GM10248 (cell line): ENCODE measurements around the gene GMDS.

Experiments used
- CTCF ChIA-PET: fragments of 300-600 bp; sonication (Branson Sonifier 250); formaldehyde crosslinking; extraction: SDS; loops from one replicate; lab custom pipeline; 2021; ENCODE audit warnings: antibody characterized with exemption; lab: Yijun Ruan, JAX
- POLR2A ChIA-PET: fragments of 350-650 bp; sonication (Branson Sonifier 250); formaldehyde crosslinking; extraction: SDS; loops from one replicate; lab custom pipeline; 2020; ENCODE audit warnings: antibody characterized with exemption; lab: Yijun Ruan, JAX
- DNase-seq: peaks from one replicate; pipeline ENCODE4 v3.0.0; 2012; ENCODE audit errors: extremely low spot score
- TF ChIP-seq, protein P1 (sequence below): IDR thresholded peaks from 2 replicates; pipeline ENCODE4 v1.5.1; 2012; ENCODE audit warnings: mild to moderate bottlenecking, low read depth; ENCODE audit errors: extremely low read depth, missing control alignments, control extremely low read depth

The GMDS gene

GRCh38 chr6:1622851-1623768, 622.3 kb downstream of the GMDS start:
- ChIA-PET CTCF (interaction anchor here (1.2 kb wide), 1 partner anchor 51 kb away, joined by 3 read pairs; no protein-coding TSS in a partner anchor), POLR2A (no interaction called here)
- TF ChIP-seq, protein P1, sequence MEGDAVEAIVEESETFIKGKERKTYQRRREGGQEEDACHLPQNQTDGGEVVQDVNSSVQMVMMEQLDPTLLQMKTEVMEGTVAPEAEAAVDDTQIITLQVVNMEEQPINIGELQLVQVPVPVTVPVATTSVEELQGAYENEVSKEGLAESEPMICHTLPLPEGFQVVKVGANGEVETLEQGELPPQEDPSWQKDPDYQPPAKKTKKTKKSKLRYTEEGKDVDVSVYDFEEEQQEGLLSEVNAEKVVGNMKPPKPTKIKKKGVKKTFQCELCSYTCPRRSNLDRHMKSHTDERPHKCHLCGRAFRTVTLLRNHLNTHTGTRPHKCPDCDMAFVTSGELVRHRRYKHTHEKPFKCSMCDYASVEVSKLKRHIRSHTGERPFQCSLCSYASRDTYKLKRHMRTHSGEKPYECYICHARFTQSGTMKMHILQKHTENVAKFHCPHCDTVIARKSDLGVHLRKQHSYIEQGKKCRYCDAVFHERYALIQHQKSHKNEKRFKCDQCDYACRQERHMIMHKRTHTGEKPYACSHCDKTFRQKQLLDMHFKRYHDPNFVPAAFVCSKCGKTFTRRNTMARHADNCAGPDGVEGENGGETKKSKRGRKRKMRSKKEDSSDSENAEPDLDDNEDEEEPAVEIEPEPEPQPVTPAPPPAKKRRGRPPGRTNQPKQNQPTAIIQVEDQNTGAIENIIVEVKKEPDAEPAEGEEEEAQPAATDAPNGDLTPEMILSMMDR, result no peak
- no peak for DNase-seq

DNA sequence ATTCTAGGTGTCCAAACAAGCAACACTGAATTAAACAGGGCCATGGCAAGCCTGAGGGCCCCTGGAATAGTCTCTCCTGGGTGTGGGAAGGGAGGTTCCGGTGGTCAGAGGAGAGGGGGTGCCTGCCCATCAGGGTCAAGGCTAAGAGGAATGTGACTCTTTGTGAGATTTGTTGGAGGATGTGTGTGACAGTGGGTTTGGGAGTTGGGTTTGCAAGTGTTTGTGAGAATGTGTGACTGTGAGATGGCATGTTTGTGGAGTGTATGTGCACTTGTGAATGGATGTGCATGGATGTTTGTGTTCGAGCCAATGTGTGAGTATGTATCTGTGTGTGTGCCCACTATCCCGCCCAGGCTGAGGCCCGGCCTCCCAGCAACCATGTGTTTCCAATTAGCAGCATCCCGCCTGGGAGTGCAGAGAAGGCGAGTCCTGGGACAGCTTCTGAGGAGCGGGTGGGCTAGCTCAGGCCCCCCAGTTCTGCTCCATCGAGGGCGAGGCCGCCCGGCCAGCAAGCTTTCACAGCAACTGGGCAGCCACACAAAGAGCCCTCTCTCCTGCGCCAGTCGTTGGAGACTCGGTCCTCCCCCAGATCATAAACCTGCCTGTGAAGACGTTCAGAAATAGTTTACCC, 623.1 kb downstream of the GMDS start:
- POLR2A ChIA-PET, result no interaction called here
- TF ChIP-seq, protein P1, result no peak
- CTCF ChIA-PET, result no interaction called here
- DNase-seq, result no peak

DNA sequence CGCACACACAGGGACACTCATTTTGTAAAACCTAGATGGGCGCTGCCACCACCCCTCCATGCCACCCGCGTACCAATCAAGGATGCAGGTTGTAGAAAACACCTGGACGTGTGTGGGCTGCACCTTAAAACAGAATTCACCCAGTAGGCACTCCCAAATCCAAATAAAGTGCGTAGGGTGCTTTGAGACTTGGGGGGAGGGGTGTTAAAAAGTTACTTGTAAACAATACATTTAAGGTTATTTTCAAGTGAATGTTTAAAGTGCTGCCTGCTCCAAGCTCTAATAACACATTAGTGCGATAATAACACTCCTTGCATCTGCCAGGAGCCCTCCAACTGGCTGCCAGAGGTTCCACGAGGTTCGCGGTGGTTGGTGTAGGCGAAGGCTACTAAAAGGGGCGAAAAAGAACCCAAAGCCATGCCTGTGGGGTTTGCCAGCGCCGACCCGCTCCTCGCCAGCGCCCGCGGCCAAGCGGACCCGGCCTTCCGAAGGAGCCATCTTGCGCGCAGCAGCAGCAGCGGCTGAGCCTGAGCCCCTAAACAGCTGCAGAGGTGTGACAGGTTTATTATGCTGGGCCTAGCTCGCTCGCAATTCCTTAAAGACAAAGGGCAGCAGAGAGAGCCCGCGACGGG, 624.2 kb downstream of the GMDS start:
- no peak for DNase-seq
- ChIA-PET POLR2A (no interaction called here), CTCF (no interaction called here)
- TF ChIP-seq, protein P1, result no peak

DNA sequence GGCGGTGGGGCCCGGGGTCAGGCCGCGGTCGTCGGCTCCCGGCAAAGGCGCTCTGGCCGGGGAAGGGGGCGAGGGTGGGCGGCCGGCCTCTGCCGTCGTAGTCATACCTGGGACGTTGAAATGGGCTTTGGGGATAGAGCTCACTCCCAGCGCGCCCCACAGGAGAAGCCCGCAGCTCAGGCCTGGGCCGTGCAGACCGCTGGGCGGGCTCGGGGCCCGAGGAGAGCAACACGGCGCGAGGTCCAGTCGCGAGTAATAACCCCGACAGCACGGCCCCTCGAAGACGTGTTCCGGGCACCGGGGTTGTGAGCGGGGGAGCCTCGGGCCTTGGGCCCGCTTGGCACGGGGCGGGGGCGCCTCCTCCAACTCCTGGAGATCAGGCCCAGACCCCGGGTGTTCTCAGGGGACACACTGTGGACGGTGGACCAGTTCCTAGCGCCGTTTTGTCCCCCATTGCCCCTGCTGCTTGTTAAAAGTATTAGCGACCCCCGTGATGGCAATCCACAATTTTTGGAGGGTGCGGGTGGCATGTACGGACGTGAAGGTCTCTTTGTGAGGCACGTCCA, 624.8 kb downstream of the GMDS start:
- TF ChIP-seq, protein P1, result no peak
- no peak for DNase-seq
- CTCF ChIA-PET, result interaction anchor here (2.0 kb wide), 1 partner anchor 484 kb away, joined by 5 read pairs; no protein-coding TSS in a partner anchor
- POLR2A ChIA-PET, result no interaction called here

GRCh38 chr6:1619673-1620503, 625.5 kb downstream of the GMDS start:
- ChIA-PET CTCF (interaction anchor here (2.0 kb wide), 1 partner anchor 484 kb away, joined by 5 read pairs; no protein-coding TSS in a partner anchor), POLR2A (no interaction called here)
- no peak for DNase-seq
- TF ChIP-seq, protein P1, result no peak
